Gastroesophageal sphincter (tissue), 4 donors: ENCODE results near the gene TGIF1. TPM values are rescaled to one million over a fixed set of nuclear protein-coding genes. Genes with fewer than 3 reads are reported as not detected.

Experiments
- ATAC-seq: fragments of 150-250 bp; one replicate; pipeline ENCODE4 v1.9.1; 2016; ENCODE audit warnings: mild to moderate bottlenecking, moderate library complexity
- H3K27ac ChIP-seq, 4 donors: fragments of 200-600 bp; sonication (generic) in 3 of 4; 1 replicate in 3 of 4; 2 replicates in 1 of 4; pipeline ENCODE4 v1.5.1; 2016 to 2019
- H3K27me3 ChIP-seq: fragments of 200-600 bp; sonication (generic); one replicate; pipeline ENCODE4 v1.5.1; 2019
- H3K36me3 ChIP-seq, 2 donors: fragments of 200-600 bp; sonication (generic); one replicate each; pipeline ENCODE4 v1.5.1; 2019; ENCODE audit warnings: control low read depth in 1 of 2
- H3K4me1 ChIP-seq, 3 donors: fragments of 200-600 bp; sonication (generic); 1 replicate in 2 of 3; 2 replicates in 1 of 3; pipeline ENCODE4 v1.5.1; 2016 to 2019; ENCODE audit warnings: control low read depth in 2 of 3
- H3K4me3 ChIP-seq, 2 donors: fragments of 200-600 bp; sonication (generic); one replicate each; pipeline ENCODE4 v1.5.1; 2019; ENCODE audit warnings: mild to moderate bottlenecking in 1 of 2, moderate library complexity in 1 of 2
- H3K9me3 ChIP-seq, 3 donors: fragments of 200-600 bp; sonication (generic); one replicate each; pipeline ENCODE4 v1.5.1; 2017 to 2019; ENCODE audit warnings: control low read depth in 2 of 3
- EP300 ChIP-seq: sonication (generic); formaldehyde crosslinking; IDR thresholded peaks from one replicate; pipeline ENCODE4 v1.6.1; 2017; ENCODE audit warnings: antibody characterized with exemption, mild to moderate bottlenecking
- POLR2A ChIP-seq, 2 donors: fragments of 450-650 bp; IDR thresholded peaks; one replicate each; pipeline ENCODE4 v1.6.1; 2017; ENCODE audit warnings: antibody characterized with exemption in 2 of 2, mild to moderate bottlenecking in 2 of 2, moderate library complexity in 1 of 2
- POLR2AphosphoS5 ChIP-seq: sonication (generic); formaldehyde crosslinking; IDR thresholded peaks from one replicate; pipeline ENCODE4 v1.6.1; 2017; ENCODE audit warnings: antibody characterized with exemption
- WGBS, 2 donors: methylation state at CpG; one replicate each; pipeline ENCODE4 v1.1.5; 2018; ENCODE audit warnings: low coverage in 1 of 2; 5-methylcytosine and 5-hydroxymethylcytosine counted together
- total RNA-seq, 4 donors: library from RNA; depleted of rRNA; stranded (reverse); fragments of >200 nt; gene quantifications; one replicate each; pipeline ENCODE4 v1.1.0, GENCODE V29; 2016
- TF ChIP-seq, protein P1 (sequence below), 4 experiments: fragments of 200-600 bp in 2 of 4; fragments of 450-650 bp in 2 of 4; sonication (generic) in 1 of 4; IDR thresholded peaks; one replicate each; pipeline ENCODE4 v1.5.1; 2017 to 2019; ENCODE audit warnings: antibody characterized with exemption in 4 of 4, mild to moderate bottlenecking in 2 of 4, moderate library complexity in 2 of 4

Gene TGIF1
- total RNA-seq, 4 donors from 2014 or later: 55.5 to 95.8 (median 77.0) TPM

DNA sequence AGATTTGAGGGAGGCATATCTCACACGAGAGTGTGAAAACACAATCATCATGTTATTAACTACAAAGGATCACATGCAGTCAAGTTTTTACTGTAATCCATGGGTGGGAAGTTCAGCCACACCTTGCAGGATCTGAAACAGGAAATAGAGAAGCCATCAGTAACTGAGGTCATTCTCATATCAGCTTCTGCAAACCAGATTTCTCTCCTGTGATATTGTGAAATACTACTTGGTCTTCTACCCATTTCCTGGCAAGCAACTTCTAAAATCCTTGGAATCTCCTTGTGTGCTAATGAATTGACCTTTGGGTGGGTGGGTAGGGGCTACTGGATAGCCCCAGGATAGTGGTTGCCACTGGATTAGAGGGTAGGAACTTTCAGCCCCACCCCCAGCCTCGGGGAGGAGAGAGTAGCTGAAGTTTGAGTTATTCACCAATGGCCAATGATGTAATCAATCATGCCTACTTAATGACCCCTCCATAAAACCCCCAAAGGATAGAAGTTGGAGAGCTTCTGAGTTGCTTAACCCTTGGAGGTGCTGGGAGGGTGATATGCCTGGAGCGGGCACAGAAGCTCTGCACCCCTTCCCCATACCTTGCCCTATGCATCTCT is 25.6 kb upstream of the TGIF1 start:
- Histone ChIP-seq H3K27me3 (no peaks in the 10 kb centered on the region), H3K9me3 (no peaks in the 10 kb centered on the region), H3K4me1 (no peaks in the 10 kb centered on the region), H3K36me3 (no peaks in the 10 kb centered on the region), H3K27ac (no peak overlapping the region), H3K4me3 (no peak overlapping the region)
- TF ChIP-seq EP300 (no peak), POLR2A (IDR thresholded peaks at IDR 0.05) (no peak), POLR2AphosphoS5 (no peak)
- TF ChIP-seq, protein P1, sequence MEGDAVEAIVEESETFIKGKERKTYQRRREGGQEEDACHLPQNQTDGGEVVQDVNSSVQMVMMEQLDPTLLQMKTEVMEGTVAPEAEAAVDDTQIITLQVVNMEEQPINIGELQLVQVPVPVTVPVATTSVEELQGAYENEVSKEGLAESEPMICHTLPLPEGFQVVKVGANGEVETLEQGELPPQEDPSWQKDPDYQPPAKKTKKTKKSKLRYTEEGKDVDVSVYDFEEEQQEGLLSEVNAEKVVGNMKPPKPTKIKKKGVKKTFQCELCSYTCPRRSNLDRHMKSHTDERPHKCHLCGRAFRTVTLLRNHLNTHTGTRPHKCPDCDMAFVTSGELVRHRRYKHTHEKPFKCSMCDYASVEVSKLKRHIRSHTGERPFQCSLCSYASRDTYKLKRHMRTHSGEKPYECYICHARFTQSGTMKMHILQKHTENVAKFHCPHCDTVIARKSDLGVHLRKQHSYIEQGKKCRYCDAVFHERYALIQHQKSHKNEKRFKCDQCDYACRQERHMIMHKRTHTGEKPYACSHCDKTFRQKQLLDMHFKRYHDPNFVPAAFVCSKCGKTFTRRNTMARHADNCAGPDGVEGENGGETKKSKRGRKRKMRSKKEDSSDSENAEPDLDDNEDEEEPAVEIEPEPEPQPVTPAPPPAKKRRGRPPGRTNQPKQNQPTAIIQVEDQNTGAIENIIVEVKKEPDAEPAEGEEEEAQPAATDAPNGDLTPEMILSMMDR (IDR thresholded peaks at IDR 0.05): no peak
- ATAC-seq: no peak
- WGBS, 2 donors: 55 to 69% methylated on average over 1 to 2 of the region's 3 CpGs

DNA sequence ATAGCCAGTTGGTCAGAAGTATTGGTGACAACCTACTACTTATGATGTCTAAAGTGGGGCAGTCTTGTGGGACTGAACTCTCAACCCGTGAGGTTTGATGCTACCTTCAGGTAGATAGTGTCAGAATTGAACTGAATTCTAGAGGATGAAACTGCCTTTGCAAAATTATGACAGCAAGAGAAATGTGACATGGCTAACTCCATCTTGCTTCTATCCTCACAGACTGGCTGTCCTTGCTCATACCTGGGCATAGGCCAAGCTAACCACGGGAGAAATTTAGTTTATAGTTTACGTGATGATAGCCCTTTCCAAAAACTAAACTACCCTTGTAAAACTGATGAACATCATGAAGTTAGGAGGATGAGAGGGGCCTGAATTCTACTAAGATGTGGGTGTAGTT is 24.9 kb upstream of the TGIF1 start:
- WGBS, 2 donors: 63 to 88% methylated on average over 3 of the region's 3 CpGs
- no peaks in the 10 kb centered on the region for H3K4me1 ChIP-seq
- no peaks in the 10 kb centered on the region for H3K27me3 ChIP-seq
- H3K36me3 ChIP-seq: no peaks in the 10 kb centered on the region
- TF ChIP-seq POLR2AphosphoS5 (no peak), POLR2A (IDR thresholded peaks at IDR 0.05) (no peak), EP300 (no peak)
- TF ChIP-seq, protein P1 (IDR thresholded peaks at IDR 0.05): no peak
- ATAC-seq: no peak
- H3K4me3 ChIP-seq: no peak overlapping the region
- no peaks in the 10 kb centered on the region for H3K9me3 ChIP-seq
- H3K27ac ChIP-seq: no peak overlapping the region

DNA sequence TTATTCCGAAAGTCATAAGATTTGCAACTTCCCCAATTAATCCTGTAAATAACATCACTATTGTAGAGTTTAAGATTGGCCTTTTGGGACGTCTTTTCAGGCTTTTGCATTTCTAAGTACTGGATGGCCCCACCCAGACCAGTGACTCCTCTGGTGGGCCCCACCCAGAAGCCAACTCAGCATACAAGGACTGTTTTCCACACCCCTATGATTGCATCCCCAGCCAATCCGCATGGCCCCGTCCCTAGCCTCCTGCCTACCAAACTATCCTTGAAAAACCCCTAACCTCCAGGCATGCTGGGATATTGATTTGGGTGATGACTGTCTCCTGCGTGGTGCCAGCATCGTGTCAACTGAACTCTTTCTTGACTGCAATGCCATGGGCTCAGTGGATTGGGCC is 24.5 kb upstream of the TGIF1 start:
- Histone ChIP-seq H3K4me3 (no peak overlapping the region), H3K27me3 (no peaks in the 10 kb centered on the region), H3K4me1 (no peaks in the 10 kb centered on the region), H3K9me3 (no peaks in the 10 kb centered on the region), H3K27ac (no peak overlapping the region), H3K36me3 (no peaks in the 10 kb centered on the region)
- TF ChIP-seq POLR2A (IDR thresholded peaks at IDR 0.05): no peak
- no peak for TF ChIP-seq POLR2AphosphoS5
- no peak for TF ChIP-seq EP300
- TF ChIP-seq, protein P1 (IDR thresholded peaks at IDR 0.05): no peak
- ATAC-seq: no peak
- WGBS, 2 donors: 84 to 97% methylated on average over 4 to 6 of the region's 6 CpGs

DNA sequence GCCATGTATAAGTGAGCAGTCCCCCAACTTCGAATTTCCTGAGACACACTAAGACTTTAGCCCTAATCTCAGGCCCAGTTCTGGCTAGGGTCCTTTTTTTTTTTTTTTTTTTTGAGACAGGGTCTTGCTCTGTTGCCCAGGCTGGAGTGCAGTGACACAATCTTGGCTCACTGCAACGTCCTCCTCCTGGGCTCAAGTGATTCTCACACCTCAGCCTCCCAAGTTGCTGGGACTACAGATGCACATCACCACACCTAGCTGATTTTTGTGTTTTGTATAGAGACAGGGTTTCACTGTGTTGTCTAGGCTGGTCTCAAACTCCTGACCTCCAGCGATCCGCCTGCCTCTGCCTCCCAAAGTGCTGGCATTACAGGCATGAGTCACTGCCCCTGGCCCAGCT is 23.9 kb upstream of the TGIF1 start:
- 66 to 85% methylated on average over 2 to 3 of the region's 4 CpGs for WGBS, 2 donors
- H3K4me1 ChIP-seq: no peaks in the 10 kb centered on the region
- no peak overlapping the region for H3K27ac ChIP-seq
- no peaks in the 10 kb centered on the region for H3K9me3 ChIP-seq
- no peak for TF ChIP-seq POLR2AphosphoS5
- no peak for TF ChIP-seq EP300
- TF ChIP-seq, protein P1 (IDR thresholded peaks at IDR 0.05): no peak
- TF ChIP-seq POLR2A (IDR thresholded peaks at IDR 0.05): no peak
- H3K4me3 ChIP-seq: no peak overlapping the region
- ATAC-seq: no peak
- no peaks in the 10 kb centered on the region for H3K36me3 ChIP-seq
- H3K27me3 ChIP-seq: no peaks in the 10 kb centered on the region

DNA sequence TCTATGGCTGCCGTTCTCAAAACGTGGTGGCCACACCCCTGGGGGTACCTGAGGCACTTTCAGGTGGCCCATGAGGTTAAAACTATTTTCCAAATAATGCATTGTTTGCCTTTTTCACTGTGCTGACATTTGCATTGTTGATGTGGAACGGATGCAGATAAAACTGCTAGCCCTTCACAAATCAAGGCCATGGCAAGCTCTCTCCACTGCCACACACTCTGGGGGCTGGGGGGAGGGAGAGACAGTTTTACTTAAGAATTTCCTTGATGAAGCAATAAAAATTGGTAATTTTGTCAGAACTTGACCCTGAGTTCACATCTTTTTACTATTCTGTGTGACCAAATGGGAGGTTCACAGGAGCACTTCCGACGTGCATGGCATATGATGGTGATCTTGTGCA is 22.0 kb upstream of the TGIF1 start:
- Histone ChIP-seq H3K27me3 (no peaks in the 10 kb centered on the region), H3K4me3 (no peak overlapping the region), H3K27ac (no peak overlapping the region), H3K9me3 (no peaks in the 10 kb centered on the region), H3K36me3 (no peaks in the 10 kb centered on the region), H3K4me1 (no peaks in the 10 kb centered on the region)
- 87 to 90% methylated on average over 3 to 5 of the region's 5 CpGs for WGBS, 2 donors
- ATAC-seq: no peak
- TF ChIP-seq, protein P1 (IDR thresholded peaks at IDR 0.05): no peak
- TF ChIP-seq POLR2A (IDR thresholded peaks at IDR 0.05): no peak
